Measurements from ENCODE around the gene GRIK5.

DNA sequence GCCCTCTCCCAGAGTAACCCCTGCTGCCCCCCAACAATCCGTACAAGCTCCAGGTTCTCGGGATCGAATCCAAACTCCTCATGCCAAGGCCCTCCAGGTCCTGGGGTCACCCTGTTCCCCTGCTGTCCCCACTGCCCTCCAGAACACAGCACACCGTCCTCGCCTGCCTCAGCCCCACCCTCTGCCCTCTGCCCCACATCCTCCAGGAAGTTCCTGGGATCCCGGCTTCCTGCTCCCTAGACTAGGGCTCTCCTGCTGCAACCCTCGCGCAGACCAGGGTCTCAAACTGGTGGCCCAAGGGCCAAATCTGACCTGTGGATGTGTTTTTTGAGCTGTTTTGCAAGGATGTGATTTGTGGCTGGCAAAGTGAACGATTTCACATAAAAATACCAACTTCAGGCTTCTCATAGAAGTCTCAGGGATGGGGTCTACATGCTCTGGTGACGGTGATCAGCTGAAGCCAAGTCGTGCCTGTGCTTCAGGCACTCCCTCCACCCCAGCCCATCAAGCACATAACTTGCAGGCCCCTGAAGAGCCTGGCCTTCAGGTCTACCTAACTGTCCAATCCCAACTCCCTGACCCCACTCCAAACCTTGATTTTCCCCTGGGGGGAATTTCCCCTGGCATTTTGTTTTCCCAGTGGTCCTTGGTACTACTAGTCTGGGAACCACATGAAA lies 112.7 kb downstream of the GRIK5 start:
- TF ChIP-seq, protein P1, sequence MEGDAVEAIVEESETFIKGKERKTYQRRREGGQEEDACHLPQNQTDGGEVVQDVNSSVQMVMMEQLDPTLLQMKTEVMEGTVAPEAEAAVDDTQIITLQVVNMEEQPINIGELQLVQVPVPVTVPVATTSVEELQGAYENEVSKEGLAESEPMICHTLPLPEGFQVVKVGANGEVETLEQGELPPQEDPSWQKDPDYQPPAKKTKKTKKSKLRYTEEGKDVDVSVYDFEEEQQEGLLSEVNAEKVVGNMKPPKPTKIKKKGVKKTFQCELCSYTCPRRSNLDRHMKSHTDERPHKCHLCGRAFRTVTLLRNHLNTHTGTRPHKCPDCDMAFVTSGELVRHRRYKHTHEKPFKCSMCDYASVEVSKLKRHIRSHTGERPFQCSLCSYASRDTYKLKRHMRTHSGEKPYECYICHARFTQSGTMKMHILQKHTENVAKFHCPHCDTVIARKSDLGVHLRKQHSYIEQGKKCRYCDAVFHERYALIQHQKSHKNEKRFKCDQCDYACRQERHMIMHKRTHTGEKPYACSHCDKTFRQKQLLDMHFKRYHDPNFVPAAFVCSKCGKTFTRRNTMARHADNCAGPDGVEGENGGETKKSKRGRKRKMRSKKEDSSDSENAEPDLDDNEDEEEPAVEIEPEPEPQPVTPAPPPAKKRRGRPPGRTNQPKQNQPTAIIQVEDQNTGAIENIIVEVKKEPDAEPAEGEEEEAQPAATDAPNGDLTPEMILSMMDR (conservative IDR thresholded peaks at IDR 0.05) = no peak
- TF ChIP-seq EZH2 (IDR thresholded peaks at IDR 0.05; ENCODE audit: low read depth) = no peak

Measured in PC-9 (cell line).